Endothelial cell of umbilical vein (primary cell): ENCODE measurements around the gene PTF1A. TPM values are rescaled to one million over a fixed set of nuclear protein-coding genes. Genes with fewer than 3 reads are reported as not detected.

ENCODE experiments used
- BruUV-seq: library from RNA; stranded (reverse); fragments of 400-500 nt; replicated peaks from 2 replicates; lab custom pipeline; 2021; lab: Mats Ljungman, UMichigan
- CTCF ChIA-PET: fragments of 300-600, 350-600 bp; sonication (Branson Sonifier 250); formaldehyde crosslinking; loops from one replicate; lab custom pipeline; 2021; ENCODE audit warnings: antibody characterized with exemption, inconsistent platforms; lab: Charles Lee
- POLR2A ChIA-PET: fragments of 300-600, 350-600 bp; sonication (Branson Sonifier 250); formaldehyde crosslinking; loops from one replicate; lab custom pipeline; 2021; ENCODE audit warnings: antibody characterized with exemption, inconsistent platforms; lab: Charles Lee
- DNase-seq: peaks from one replicate; pipeline ENCODE4 v3.0.0-alpha.2; 2011; ENCODE audit warnings: low read depth, low spot score
- FAIRE-seq: peaks from 2 replicates; lab custom pipeline; 2011; peaks lifted over from hg19 to GRCh38; lab: Jason Lieb, UNC
- H2AFZ ChIP-seq: 2 replicates; pipeline ENCODE4 v1.6.0; 2012; ENCODE audit warnings: low read depth, low read length, control low read depth, inconsistent platforms
- H3K27ac ChIP-seq: 2 replicates; pipeline ENCODE4 v1.5.1; 2011; ENCODE audit warnings: low read depth, mild to moderate bottlenecking, control low read depth, low read length, moderate library complexity; ENCODE audit not compliant: insufficient read depth
- H3K27me3 ChIP-seq, 2 experiments: 2 replicates each; pipeline versions ENCODE4 v1.6.0 to v1.6.1; 2011; ENCODE audit warnings: low read length in 2 of 2, mixed read lengths in 1 of 2; ENCODE audit not compliant: control insufficient read depth in 2 of 2, insufficient read depth in 2 of 2
- H3K36me3 ChIP-seq, 2 experiments: 2 replicates in 1 of 2; 3 replicates in 1 of 2; pipeline ENCODE4 v1.5.1; 2011; ENCODE audit warnings: low read length in 2 of 2, mild to moderate bottlenecking in 1 of 2, moderate library complexity in 1 of 2; ENCODE audit not compliant: control insufficient read depth in 2 of 2, insufficient read depth in 2 of 2; ENCODE audit errors: extremely low read depth in 1 of 2
- H3K4me1 ChIP-seq: 3 replicates; pipeline ENCODE4 v1.5.1; 2011; ENCODE audit warnings: mild to moderate bottlenecking, low read length; ENCODE audit not compliant: control insufficient read depth, insufficient read depth; ENCODE audit errors: extremely low read depth
- H3K4me2 ChIP-seq: 2 replicates; pipeline ENCODE4 v1.6.1; 2011; ENCODE audit warnings: low read length, control low read depth, mixed read lengths; ENCODE audit not compliant: insufficient read depth
- H3K4me3 ChIP-seq, 3 experiments: fragments of 200-600 bp in 1 of 3; sonication (generic), shearing (Covaris generic) in 1 of 3; replicated peaks in 1 of 3; 2 replicates each; pipeline ENCODE4 v1.5.1; 2011 to 2016; ENCODE audit warnings: control low read depth in 3 of 3, low read length in 3 of 3, mild to moderate bottlenecking in 2 of 3, inconsistent platforms in 1 of 3, low read depth in 1 of 3, moderate library complexity in 1 of 3; ENCODE audit not compliant: insufficient read depth in 1 of 3
- H3K79me2 ChIP-seq: 2 replicates; pipeline ENCODE4 v1.6.0; 2012; ENCODE audit warnings: low read length, inconsistent platforms; ENCODE audit not compliant: control insufficient read depth, insufficient read depth
- H3K9ac ChIP-seq: replicated peaks from 2 replicates; pipeline ENCODE3; 2011; ENCODE audit warnings: low read length, control low read depth; ENCODE audit not compliant: insufficient read depth; ENCODE audit errors: extremely low read depth
- H3K9me1 ChIP-seq: replicated peaks from 3 replicates; pipeline ENCODE4 v1.6.0; 2011; ENCODE audit warnings: mild to moderate bottlenecking, low read length; ENCODE audit not compliant: control insufficient read depth, insufficient read depth; ENCODE audit errors: extremely low read depth
- H3K9me3 ChIP-seq: replicated peaks from 2 replicates; pipeline ENCODE4 v1.5.1; 2012; ENCODE audit warnings: low read length, inconsistent platforms; ENCODE audit not compliant: control insufficient read depth, insufficient read depth
- H4K20me1 ChIP-seq: replicated peaks from 2 replicates; pipeline ENCODE3; 2011; ENCODE audit warnings: mild to moderate bottlenecking, low read length; ENCODE audit not compliant: control insufficient read depth, insufficient read depth; ENCODE audit errors: extremely low read depth
- EZH2 ChIP-seq: IDR thresholded peaks from 2 replicates; pipeline ENCODE4 v1.6.1; 2012; ENCODE audit warnings: borderline replicate concordance, low read depth, mild to moderate bottlenecking, moderate library complexity, low read length, inconsistent platforms; ENCODE audit not compliant: severe bottlenecking
- FOS ChIP-seq: IDR thresholded peaks from 2 replicates; pipeline ENCODE4 v1.6.1; 2011; ENCODE audit warnings: mild to moderate bottlenecking, low read length, moderate library complexity, borderline replicate concordance; ENCODE audit not compliant: insufficient read depth
- GATA2 ChIP-seq: IDR thresholded peaks from 2 replicates; pipeline ENCODE4 v1.7.0; 2011; ENCODE audit warnings: low read depth, mild to moderate bottlenecking, moderate library complexity, mixed read lengths, low read length; ENCODE audit not compliant: insufficient read length, insufficient read depth
- JUN ChIP-seq: IDR thresholded peaks from 2 replicates; pipeline ENCODE4 v1.6.1; 2011; ENCODE audit warnings: borderline replicate concordance, low read depth; ENCODE audit not compliant: insufficient read length, insufficient read depth
- MYC ChIP-seq: IDR thresholded peaks from one replicate; pipeline ENCODE4 v1.6.1; 2011; ENCODE audit warnings: mild to moderate bottlenecking, low read depth, low read length
- POLR2A ChIP-seq: IDR thresholded peaks from 2 replicates; pipeline ENCODE4 v1.6.1; 2012; ENCODE audit warnings: low read depth, mild to moderate bottlenecking, control low read depth, low read length
- POLR2AphosphoS5 ChIP-seq: IDR thresholded peaks from 2 replicates; pipeline ENCODE4 v1.6.1; 2012; ENCODE audit warnings: low read depth, mild to moderate bottlenecking, control low read depth, low read length, moderate library complexity; ENCODE audit not compliant: insufficient read depth
- dilution Hi-C: fragments of 300-500 bp; cut with MboI; formaldehyde crosslinking; loops from one replicate; pipeline ENCODE4 v1.15.0; 2019; ENCODE audit warnings: low sequenced_read_pairs; ENCODE audit not compliant: extremely low pct_ligation_motif_present
- intact Hi-C: fragments of 100-400 bp; cut with micrococcal nuclease; formaldehyde crosslinking; loops from one replicate; pipeline ENCODE4 v1.10.0; 2022
- polyA plus RNA-seq, 4 experiments: library from polyadenylated mRNA; depleted of rRNA in 3 of 4; stranded (reverse) in 3 of 4; unstranded in 1 of 4; fragments of >200 nt; gene quantifications; 2 replicates each; pipeline versions ENCODE4 v1.2.1 to v1.2.3, GENCODE V29; 2011 to 2012; ENCODE audit warnings: missing spikeins in 1 of 4
- total RNA-seq: library from RNA; stranded (reverse); gene quantifications from 2 replicates; pipeline ENCODE4 v1.2.3, GENCODE V29; 2021
- TF ChIP-seq, protein P1 (sequence below): IDR thresholded peaks from 2 replicates; pipeline ENCODE4 v1.6.1; 2011; ENCODE audit not compliant: insufficient read depth, insufficient read length
- TF ChIP-seq, protein P2 (sequence below), 2 donors: IDR thresholded peaks; 1 replicate in 1 of 2; 2 replicates in 1 of 2; pipeline ENCODE4 v1.5.1; 2011; ENCODE audit warnings: low read length in 2 of 2, mild to moderate bottlenecking in 2 of 2, moderate library complexity in 2 of 2, control low read depth in 1 of 2, inconsistent platforms in 1 of 2, low read depth in 1 of 2; ENCODE audit not compliant: insufficient read depth in 1 of 2; ENCODE audit errors: extremely low read depth in 1 of 2

The PTF1A gene
- total and polyA plus RNA-seq, 2 donors (not counting 3 experiments of a cell fraction or from before 2014, with no cell fraction given), result not detected

- H3K4me1 ChIP-seq, result no peaks in the 10 kb centered on the region
- H3K36me3 ChIP-seq, result no peaks in the 10 kb centered on the region
- no peak overlapping the region for H2AFZ ChIP-seq
- H3K27me3 ChIP-seq, result peaks cover 67 to 88% of the 10 kb centered on the region in 2 experiments
- POLR2A ChIA-PET, result no interaction called here
- no peak overlapping the region for H3K4me3 ChIP-seq
- dilution Hi-C loops (no loop called here), intact Hi-C loops (no loop called here)
- DNase-seq (no peak), FAIRE-seq (no peak)
- CTCF ChIA-PET, result no interaction called here
- H3K9ac ChIP-seq, result no peak overlapping the region
- H3K4me2 ChIP-seq, result no peak overlapping the region
- H3K9me3 ChIP-seq, result no peaks in the 10 kb centered on the region
- H4K20me1 ChIP-seq, result no peaks in the 10 kb centered on the region
- no peaks in the 10 kb centered on the region for H3K9me1 ChIP-seq
- H3K27ac ChIP-seq, result no peak overlapping the region
- H3K79me2 ChIP-seq, result no peaks in the 10 kb centered on the region
- TF ChIP-seq POLR2A (no peak), POLR2AphosphoS5 (no peak), FOS (no peak), GATA2 (no peak), MYC (no peak), EZH2 (no peak), JUN (no peak)
- TF ChIP-seq, protein P1, sequence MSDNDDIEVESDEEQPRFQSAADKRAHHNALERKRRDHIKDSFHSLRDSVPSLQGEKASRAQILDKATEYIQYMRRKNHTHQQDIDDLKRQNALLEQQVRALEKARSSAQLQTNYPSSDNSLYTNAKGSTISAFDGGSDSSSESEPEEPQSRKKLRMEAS, result no peak
- TF ChIP-seq, protein P2, sequence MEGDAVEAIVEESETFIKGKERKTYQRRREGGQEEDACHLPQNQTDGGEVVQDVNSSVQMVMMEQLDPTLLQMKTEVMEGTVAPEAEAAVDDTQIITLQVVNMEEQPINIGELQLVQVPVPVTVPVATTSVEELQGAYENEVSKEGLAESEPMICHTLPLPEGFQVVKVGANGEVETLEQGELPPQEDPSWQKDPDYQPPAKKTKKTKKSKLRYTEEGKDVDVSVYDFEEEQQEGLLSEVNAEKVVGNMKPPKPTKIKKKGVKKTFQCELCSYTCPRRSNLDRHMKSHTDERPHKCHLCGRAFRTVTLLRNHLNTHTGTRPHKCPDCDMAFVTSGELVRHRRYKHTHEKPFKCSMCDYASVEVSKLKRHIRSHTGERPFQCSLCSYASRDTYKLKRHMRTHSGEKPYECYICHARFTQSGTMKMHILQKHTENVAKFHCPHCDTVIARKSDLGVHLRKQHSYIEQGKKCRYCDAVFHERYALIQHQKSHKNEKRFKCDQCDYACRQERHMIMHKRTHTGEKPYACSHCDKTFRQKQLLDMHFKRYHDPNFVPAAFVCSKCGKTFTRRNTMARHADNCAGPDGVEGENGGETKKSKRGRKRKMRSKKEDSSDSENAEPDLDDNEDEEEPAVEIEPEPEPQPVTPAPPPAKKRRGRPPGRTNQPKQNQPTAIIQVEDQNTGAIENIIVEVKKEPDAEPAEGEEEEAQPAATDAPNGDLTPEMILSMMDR (IDR thresholded peaks at IDR 0.05; ENCODE audit: extremely low read depth in 1 of 2, insufficient read depth in 1 of 2, low read depth in 1 of 2, low read length in 2 of 2), result no peak
- no TSS peak for BruUV-seq
These were observed 2.4 kb downstream of the PTF1A start for GRCh38 chr10:23194471-23194965.
